Loucy (cell line): ENCODE measurements around the gene TIGD3.

Experiments used
- H2AFZ ChIP-seq: fragments of 200-600 bp; sonication (generic); 2 replicates; pipeline ENCODE4 v1.6.0; 2016; ENCODE audit warnings: antibody characterized with exemption, mild to moderate bottlenecking, low read length, moderate library complexity
- H3F3A ChIP-seq: fragments of 200-600 bp; 2 replicates; pipeline ENCODE4 v1.6.0; 2016; ENCODE audit warnings: antibody characterized with exemption, low read depth, mild to moderate bottlenecking
- H3K27me3 ChIP-seq: fragments of 200-600 bp; sonication (generic); 2 replicates; pipeline ENCODE4 v1.6.1; 2014; ENCODE audit warnings: low read length, mild to moderate bottlenecking; ENCODE audit not compliant: insufficient read depth, poor library complexity, severe bottlenecking
- H3K36me3 ChIP-seq: fragments of 200-600 bp; sonication (generic); 2 replicates; pipeline ENCODE4 v1.6.1; 2016; ENCODE audit warnings: low read length; ENCODE audit not compliant: insufficient read depth
- H3K4me1 ChIP-seq: fragments of 200-600 bp; sonication (generic); 2 replicates; pipeline ENCODE4 v1.5.1; 2014; ENCODE audit warnings: low read length, mild to moderate bottlenecking; ENCODE audit not compliant: insufficient read depth, poor library complexity, severe bottlenecking
- H3K4me2 ChIP-seq: fragments of 200-600 bp; sonication (generic); 2 replicates; pipeline ENCODE4 v1.6.0; 2014; ENCODE audit warnings: antibody characterized with exemption, low read length, low read depth, mild to moderate bottlenecking; ENCODE audit not compliant: poor library complexity, severe bottlenecking
- H3K4me3 ChIP-seq: fragments of 200-600 bp; sonication (generic); 2 replicates; pipeline ENCODE4 v1.5.1; 2014; ENCODE audit warnings: low read length, mild to moderate bottlenecking, mixed read lengths; ENCODE audit not compliant: poor library complexity, severe bottlenecking
- H3K79me2 ChIP-seq: fragments of 200-600 bp; sonication (generic); 2 replicates; pipeline ENCODE4 v1.6.1; 2014; ENCODE audit warnings: low read length; ENCODE audit not compliant: insufficient read depth
- H3K9ac ChIP-seq: fragments of 200-600 bp; sonication (generic); 2 replicates; pipeline ENCODE4 v1.6.0; 2014; ENCODE audit warnings: mild to moderate bottlenecking, low read depth, low read length, moderate library complexity; ENCODE audit not compliant: poor library complexity, severe bottlenecking
- H3K9me2 ChIP-seq: fragments of 200-600 bp; sonication (generic); replicated peaks from 2 replicates; pipeline ENCODE4 v1.6.1; 2016; ENCODE audit warnings: low read depth, low read length, mixed read lengths
- H3K9me3 ChIP-seq: fragments of 200-600 bp; sonication (generic); 2 replicates; pipeline ENCODE4 v1.6.1; 2014; ENCODE audit warnings: mild to moderate bottlenecking, antibody characterized with exemption, low read length, low read depth; ENCODE audit not compliant: insufficient read depth
- H4K20me1 ChIP-seq: fragments of 200-600 bp; sonication (generic); 2 replicates; pipeline ENCODE4 v1.6.0; 2014; ENCODE audit warnings: antibody characterized with exemption, low read length, mild to moderate bottlenecking; ENCODE audit not compliant: insufficient read depth, poor library complexity, severe bottlenecking
- CTCF ChIP-seq: fragments of 200-600 bp; sonication (generic); conservative IDR thresholded peaks from 2 replicates; pipeline ENCODE4 v1.5.1; 2014; ENCODE audit warnings: mild to moderate bottlenecking, antibody characterized with exemption, low read length
- EZH2phosphoT487 ChIP-seq: fragments of 200-600 bp; IDR thresholded peaks from 2 replicates; pipeline ENCODE4 v1.6.1; 2018; ENCODE audit warnings: antibody characterized with exemption, mild to moderate bottlenecking, moderate library complexity, borderline replicate concordance

The TIGD3 gene

GRCh38 chr11:65356394-65356972, 1.9 kb downstream of the TIGD3 start:
- Histone ChIP-seq H3K27me3 (no peaks in the 10 kb centered on the region), H2AFZ (no peak overlapping the region), H3K9me3 (no peaks in the 10 kb centered on the region), H3K79me2 (no peaks in the 10 kb centered on the region), H3K9ac (no peak overlapping the region), H4K20me1 (no peaks in the 10 kb centered on the region), H3K4me2 (no peak overlapping the region), H3K36me3 (peaks cover 8% of the 10 kb centered on the region; the same call in 1 of the 2 replicates), H3K9me2 (no peaks in the 10 kb centered on the region), H3K4me1 (peaks cover 3% of the 10 kb centered on the region), H3F3A (no peaks in the 10 kb centered on the region; the same call in 1 of the 2 replicates), H3K4me3 (no peak overlapping the region)
- TF ChIP-seq EZH2phosphoT487 (no peak), CTCF (no peak)

GRCh38 chr11:65357856-65358356, 3.4 kb downstream of the TIGD3 start:
- Histone ChIP-seq H3K36me3 (no peaks in the 10 kb centered on the region), H3K9me2 (no peaks in the 10 kb centered on the region), H3K4me2 (no peak overlapping the region), H3F3A (no peaks in the 10 kb centered on the region; the same call in 1 of the 2 replicates), H3K9me3 (no peaks in the 10 kb centered on the region), H3K27me3 (no peaks in the 10 kb centered on the region), H3K4me3 (no peak overlapping the region), H3K9ac (no peak overlapping the region), H2AFZ (no peak overlapping the region), H4K20me1 (no peaks in the 10 kb centered on the region), H3K79me2 (no peaks in the 10 kb centered on the region), H3K4me1 (peaks cover 3% of the 10 kb centered on the region)
- TF ChIP-seq CTCF (no peak), EZH2phosphoT487 (no peak)

- Histone ChIP-seq H3K4me2 (no peak overlapping the region), H3K4me1 (no peaks in the 10 kb centered on the region), H3K27me3 (no peaks in the 10 kb centered on the region), H3K36me3 (no peaks in the 10 kb centered on the region), H3K4me3 (no peak overlapping the region), H3K79me2 (no peaks in the 10 kb centered on the region), H3F3A (no peaks in the 10 kb centered on the region), H3K9me3 (no peaks in the 10 kb centered on the region), H4K20me1 (no peaks in the 10 kb centered on the region), H2AFZ (no peak overlapping the region), H3K9ac (no peak overlapping the region), H3K9me2 (no peaks in the 10 kb centered on the region)
- TF ChIP-seq CTCF (no peak), EZH2phosphoT487 (no peak)
Observed at GRCh38 chr11:65362320-65362931, 7.9 kb downstream of the TIGD3 start.
